ENCODE measurements around the gene EYS. TPM values are rescaled to one million over a fixed set of nuclear protein-coding genes. Genes with fewer than 3 reads are reported as not detected.

The EYS gene
- total RNA-seq (2021; fragmentation: NEBNext Ultra II Directional; extraction: Animal tissue kit (Norgen Biotek cat#: 25700)): 0.13 TPM in 1 of 2 replicates, not detected in the other
- 0.05 TPM in 1 of 2 replicates, not detected in the other for polyA plus RNA-seq (2011; rRNA removed)
- polyA plus RNA-seq (2011; cell fraction: cytosol; rRNA removed): 0.05 TPM
- 0.07 TPM for polyA plus RNA-seq (2011; cell fraction: nucleus; rRNA removed)
- polyA plus RNA-seq (2012, experiment 1 of 2): 0.08 to 0.11 TPM (median 0.10 TPM) in 3 of 4 replicates, not detected in the other
- not detected for polyA plus RNA-seq (2012, experiment 2 of 2)
- 0.06 TPM for polyA plus RNA-seq (2013, experiment 1 of 2)
- polyA plus RNA-seq (2013, experiment 2 of 2): 0.09 TPM
- 0.24 and 0.63 TPM in 2 replicates for polyA minus RNA-seq (2011; rRNA and poly(A)+ RNA removed)
- not detected for polyA minus RNA-seq (2011; cell fraction: cytosol; rRNA and poly(A)+ RNA removed)
- 0.80 TPM for polyA minus RNA-seq (2011; cell fraction: nucleus; rRNA and poly(A)+ RNA removed)
- long read RNA-seq, experiment 1: 0 reads
- long read RNA-seq, experiment 2: 0 reads

GRCh38 chr6:65707126-65707826 is at the start of gene EYS:
TSS of gene EYS (minus strand) at chr6:65707226. CDS start at chr6:65495410, 211,816 bp downstream.
- H3K23ac ChIP-seq (ENCODE audit: insufficient read length): no peak within 1 kb of the TSS
- H4K8ac ChIP-seq (ENCODE audit: extremely low read depth, insufficient read depth, low read length): no peak within 1 kb of the TSS
- ChIA-PET POLR2A (ENCODE audit: partially characterized antibody) (no interaction called here), CTCF (ENCODE audit: partially characterized antibody) (no interaction called here)
- H3K9ac ChIP-seq (replicated peaks in 1 of 4; ENCODE audit: extremely low read depth in 1 of 4, low read depth in 3 of 4, low read length in 3 of 4): no peak within 1 kb of the TSS
- H3K27ac ChIP-seq (ENCODE audit: low read depth, low read length): no peak within 1 kb of the TSS
- no peak within 1 kb of the TSS for H4K5ac ChIP-seq (ENCODE audit: insufficient read length, low read depth, low read length)
- no peaks in the 10 kb centered on the region for H3K27me3 ChIP-seq (replicated peaks in 1 of 4; ENCODE audit: control insufficient read depth in 3 of 4, extremely low read depth in 1 of 4, insufficient read depth in 3 of 4, low read length in 3 of 4)
- H2BK15ac ChIP-seq (ENCODE audit: low read length): no peak within 1 kb of the TSS
- H3K79me2 ChIP-seq (ENCODE audit: control insufficient read depth in 1 of 2, insufficient read depth in 2 of 2, low read length in 2 of 2): no peaks in the 10 kb centered on the region
- H3K18ac ChIP-seq (ENCODE audit: extremely low read depth, low read length): no peak within 1 kb of the TSS
- H2AK5ac ChIP-seq (ENCODE audit: low read depth, low read length): no peak within 1 kb of the TSS
- FAIRE-seq: no peak
- no peak for TF ChIP-seq RXRA (IDR thresholded peaks at IDR 0.05; ENCODE audit: insufficient read depth, low read depth, low read length)
- no peak for TF ChIP-seq KDM4A (IDR thresholded peaks at IDR 0.05; ENCODE audit: low read depth, low read length, severe bottlenecking)
- TF ChIP-seq RNF2 (IDR thresholded peaks at IDR 0.05; ENCODE audit: borderline replicate concordance, low read depth, low read length, missing control alignments, poor library complexity, severe bottlenecking): no peak
- 89% methylated on average over 4 of the region's 4 CpGs; no CpG with 5 or more reads in 1 of the 2 experiments for WGBS, 2 experiments (ENCODE audit: extremely low coverage in 1 of 2, insufficient coverage in 1 of 2, insufficient read length in 1 of 2, insufficient replicate concordance in 2 of 2, low coverage in 1 of 2, low lambda C conversion rate in 2 of 2, missing lambda C conversion rate in 1 of 2)
- no peak within 1 kb of the TSS for H2BK12ac ChIP-seq (ENCODE audit: low read depth, low read length)
- no peaks in the 10 kb centered on the region for H3K9me3 ChIP-seq (ENCODE audit: insufficient read depth in 2 of 2, low read depth in 1 of 2, low read length in 1 of 2)
- H3K4me3 ChIP-seq (ENCODE audit: extremely low read depth in 1 of 4, insufficient read depth in 2 of 4, low read depth in 3 of 4, low read length in 4 of 4): no peak within 1 kb of the TSS
- H3K4me2 ChIP-seq (ENCODE audit: insufficient read depth in 1 of 2, low read depth in 2 of 2, low read length in 2 of 2): no peak within 1 kb of the TSS
- no peaks in the 10 kb centered on the region for H4K20me1 ChIP-seq (replicated peaks in 1 of 2; ENCODE audit: control insufficient read depth in 1 of 2, insufficient read depth in 2 of 2, low read length in 2 of 2)
- H3K4ac ChIP-seq (replicated peaks; ENCODE audit: insufficient read length, low read depth, low read length): no peak within 1 kb of the TSS
- H2BK5ac ChIP-seq (ENCODE audit: low read depth, low read length): no peak within 1 kb of the TSS
- H4K91ac ChIP-seq (replicated peaks; ENCODE audit: insufficient read length, low read length): no peak within 1 kb of the TSS
- no peak within 1 kb of the TSS for H2BK20ac ChIP-seq (ENCODE audit: low read length)
- H2BK120ac ChIP-seq (replicated peaks; ENCODE audit: low read depth, low read length): no peak within 1 kb of the TSS
- no peak for DNase-seq (ENCODE audit: low read depth in 1 of 2, low spot score in 2 of 2)
- H3K36me3 ChIP-seq (ENCODE audit: control insufficient read depth in 2 of 4, insufficient read depth in 4 of 4, low read length in 3 of 4): no peaks in the 10 kb centered on the region
- H3K14ac ChIP-seq (ENCODE audit: insufficient read length): no peak within 1 kb of the TSS
- H3K23me2 ChIP-seq (ENCODE audit: low read depth, low read length): no peaks in the 10 kb centered on the region
- H3K79me1 ChIP-seq (ENCODE audit: low read depth, low read length): no peaks in the 10 kb centered on the region
- H2AFZ ChIP-seq (ENCODE audit: low read length): 0 out of 2 replicates have a peak within 1 kb of the TSS, but pooled peaks have one; percentile 81
- no peaks in the 10 kb centered on the region for H3K4me1 ChIP-seq (replicated peaks in 1 of 4; ENCODE audit: control insufficient read depth in 3 of 4, insufficient read depth in 4 of 4, low read length in 3 of 4)
- no peak within 1 kb of the TSS for H3K56ac ChIP-seq (replicated peaks; ENCODE audit: insufficient read length, low read depth, low read length)

All from H1 (cell line).